HPDE6-E6E7 (cell line): ENCODE measurements around the gene HTR6.
A peak's percentile ranks its signal among the peaks of the same experiment; 100 is the strongest.
"Not testable (repeated sequence)": the region's sequence is repeated elsewhere in the genome, so short reads cannot be mapped to it uniquely, and the experiment has no call there.

ENCODE experiments used
- DNase-seq: peaks from one replicate; pipeline ENCODE4 v3.0.0; 2011; ENCODE audit warnings: missing footprints; ENCODE audit errors: extremely low spot score

The HTR6 gene

GRCh38 chr1:19664453-19665185 lies at the start of gene HTR6:
Gene HTR6 (plus strand): TSS chr1:19664875. CDS start chr1:19665754, 879 bp downstream.
- no peak for DNase-seq

DNA sequence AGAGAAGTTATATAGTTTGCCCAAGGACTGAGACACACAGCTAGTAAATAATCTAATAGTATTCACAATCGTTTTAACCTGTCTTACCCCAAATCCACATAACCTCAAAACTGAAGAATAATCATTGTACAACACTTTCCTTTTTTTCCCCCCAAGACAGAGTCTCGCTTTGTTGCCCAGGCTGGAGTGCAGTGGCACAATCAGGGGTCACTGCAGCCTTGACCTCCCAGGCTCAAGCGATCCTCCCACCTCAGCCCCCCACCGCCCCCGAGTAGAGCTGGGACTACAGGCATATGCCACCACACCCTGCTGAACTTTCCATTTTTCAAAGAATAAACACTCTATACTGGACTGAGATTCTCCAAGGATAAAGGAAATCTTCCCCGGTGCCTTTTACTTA lies 49.2 kb upstream of the HTR6 start:
- no peak for DNase-seq

DNA sequence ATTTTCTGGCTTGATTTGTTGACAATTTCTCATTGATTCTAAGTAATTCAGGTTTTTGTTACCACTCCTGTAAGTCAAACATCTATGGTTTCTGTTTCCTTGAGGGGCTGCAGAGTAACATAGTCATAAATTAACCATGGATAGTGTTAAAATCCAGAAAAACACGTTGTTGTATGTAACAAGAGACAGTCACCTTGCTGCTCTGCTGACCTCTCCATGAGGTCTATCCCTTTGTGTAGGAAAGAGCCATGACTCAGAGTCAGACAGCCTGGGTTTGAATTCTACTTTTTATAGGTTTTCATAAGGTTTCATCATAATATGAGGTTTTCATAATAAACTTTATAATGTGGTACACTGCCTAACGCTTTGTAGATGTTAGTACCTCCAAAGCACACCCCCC lies 48.2 kb upstream of the HTR6 start:
- peak; percentile 21 for DNase-seq

- DNase-seq = no peak
Measured at GRCh38 chr1:19617376-19617775, 47.3 kb upstream of the HTR6 start.

- DNase-seq = no peak
Measured at GRCh38 chr1:19618428-19618827, 46.2 kb upstream of the HTR6 start.

DNA sequence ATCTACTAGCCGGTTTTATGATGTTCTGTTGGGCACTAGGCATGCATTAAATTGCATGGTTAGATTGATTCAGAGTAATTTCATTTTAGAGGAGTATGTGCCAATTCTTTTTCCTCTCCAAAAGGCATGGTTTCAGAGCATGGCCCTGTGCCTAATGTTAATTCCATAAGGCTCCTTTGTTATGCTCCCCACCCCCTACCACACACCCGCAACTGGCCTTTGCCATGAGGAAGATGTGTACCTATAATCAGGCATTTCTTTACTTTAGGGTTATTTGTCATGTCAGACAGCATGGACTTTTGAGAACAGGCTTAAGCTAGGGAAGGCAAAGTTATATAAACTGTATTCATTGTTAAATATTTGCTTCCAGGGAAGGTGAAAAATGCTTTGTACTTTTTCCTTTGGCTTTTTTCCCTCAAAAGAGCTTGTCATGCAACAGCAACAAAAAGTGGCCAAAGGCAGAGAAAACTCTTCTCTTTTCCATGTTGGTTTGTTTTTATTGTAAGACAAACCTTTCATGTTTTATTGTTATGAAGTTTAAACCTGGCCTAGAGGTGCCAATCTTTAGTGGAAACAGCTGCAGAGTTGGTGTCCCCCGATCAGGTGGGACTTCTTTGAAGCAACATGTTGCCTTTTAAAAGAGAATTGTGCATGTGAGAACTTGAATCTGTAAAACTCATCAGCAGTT lies 44.8 kb upstream of the HTR6 start:
- no peak for DNase-seq

- no peak for DNase-seq
Measured at GRCh38 chr1:19620786-19621185, 43.9 kb upstream of the HTR6 start.

GRCh38 chr1:19621274-19621950 lies 43.3 kb upstream of the HTR6 start:
- DNase-seq = no peak

- no peak for DNase-seq
Measured at GRCh38 chr1:19622204-19622603, 42.5 kb upstream of the HTR6 start.

GRCh38 chr1:19623523-19623922 lies 41.2 kb upstream of the HTR6 start:
- no peak for DNase-seq

DNA sequence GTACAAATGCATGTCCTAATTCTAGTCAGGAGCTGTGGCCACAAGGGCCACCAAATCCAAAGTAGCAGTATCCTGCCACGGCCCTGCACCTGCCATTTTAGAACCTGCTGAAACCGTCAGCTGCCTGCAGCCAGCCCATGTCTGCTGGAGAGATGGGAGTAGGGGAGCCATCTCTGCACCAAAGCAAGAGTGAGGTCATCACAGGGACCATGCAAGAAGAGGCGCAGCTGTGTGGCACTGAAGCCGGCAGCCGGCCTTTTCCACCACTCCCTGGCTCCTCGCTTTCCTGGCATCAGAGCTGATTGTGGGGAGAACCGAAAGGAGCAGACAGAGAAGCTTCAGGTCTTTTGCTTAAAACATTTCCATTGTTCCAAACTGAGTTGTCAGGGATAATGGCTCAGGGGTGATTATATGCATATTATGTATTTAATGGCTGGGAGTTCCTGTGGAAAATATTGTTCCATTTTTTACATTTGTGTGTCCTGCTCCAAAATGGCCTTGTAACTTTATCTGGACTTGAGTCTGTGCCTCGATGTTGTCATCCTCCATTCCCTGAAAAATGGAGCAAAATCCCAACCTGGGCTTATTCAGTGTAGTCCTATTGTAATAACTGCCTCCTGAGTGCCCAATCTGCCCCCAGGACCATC lies 39.3 kb upstream of the HTR6 start:
- DNase-seq = no peak

- no peak for DNase-seq
Measured at GRCh38 chr1:19628879-19629278, 35.8 kb upstream of the HTR6 start.

GRCh38 chr1:19629357-19629756 lies 35.3 kb upstream of the HTR6 start:
- no peak for DNase-seq

DNA sequence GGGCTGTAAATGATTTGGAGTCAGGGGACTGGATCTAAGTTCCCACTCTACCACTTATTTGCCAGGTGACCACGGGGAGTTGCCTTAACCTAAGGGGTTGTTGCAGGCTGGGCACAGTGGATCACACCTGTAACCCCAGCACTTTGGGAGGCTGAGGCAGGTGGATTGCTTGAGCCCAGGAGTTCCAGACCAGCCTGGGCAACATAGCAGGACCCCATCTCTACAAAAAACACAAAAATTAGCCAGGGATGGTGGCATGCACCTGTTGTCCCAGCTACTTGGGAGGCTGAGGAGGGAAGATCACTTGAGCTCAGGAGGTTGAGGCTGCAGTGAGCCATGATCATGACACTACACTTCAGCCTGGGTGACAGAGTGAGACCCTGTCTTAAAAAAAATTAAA lies 34.5 kb upstream of the HTR6 start:
- DNase-seq = not testable (repeated sequence)

DNA sequence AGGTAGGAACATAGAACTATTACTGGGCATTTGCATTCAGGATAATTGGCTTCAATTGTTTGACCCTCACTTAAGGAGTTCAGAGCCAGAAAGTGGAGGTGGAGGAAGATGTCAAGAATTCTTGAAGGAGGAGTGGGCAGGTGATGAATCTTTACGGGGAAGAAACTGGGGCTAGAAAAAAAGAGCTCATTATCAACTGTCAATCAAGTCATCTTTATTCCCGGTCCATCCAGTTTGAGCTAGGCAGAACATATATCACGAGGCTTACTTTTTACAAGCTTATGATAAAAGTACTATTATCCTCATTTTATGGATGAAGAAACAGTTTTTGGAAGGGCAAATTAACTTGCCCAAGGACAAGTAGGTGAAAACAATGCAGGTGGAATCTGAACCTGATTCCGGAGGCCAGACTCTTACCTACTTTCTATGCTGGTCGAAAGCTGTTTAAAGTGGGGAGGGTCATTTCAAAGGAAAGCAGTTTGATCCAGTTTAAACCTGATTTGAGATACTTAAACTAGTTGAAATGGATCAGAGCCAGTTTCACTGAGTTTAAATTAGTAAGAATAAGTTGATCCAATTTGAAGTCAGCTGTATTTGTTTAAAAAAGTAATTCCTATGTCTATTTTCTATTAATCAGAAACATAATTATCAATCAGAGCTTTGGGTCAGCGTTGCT lies 33.8 kb upstream of the HTR6 start:
- DNase-seq = no peak

DNA sequence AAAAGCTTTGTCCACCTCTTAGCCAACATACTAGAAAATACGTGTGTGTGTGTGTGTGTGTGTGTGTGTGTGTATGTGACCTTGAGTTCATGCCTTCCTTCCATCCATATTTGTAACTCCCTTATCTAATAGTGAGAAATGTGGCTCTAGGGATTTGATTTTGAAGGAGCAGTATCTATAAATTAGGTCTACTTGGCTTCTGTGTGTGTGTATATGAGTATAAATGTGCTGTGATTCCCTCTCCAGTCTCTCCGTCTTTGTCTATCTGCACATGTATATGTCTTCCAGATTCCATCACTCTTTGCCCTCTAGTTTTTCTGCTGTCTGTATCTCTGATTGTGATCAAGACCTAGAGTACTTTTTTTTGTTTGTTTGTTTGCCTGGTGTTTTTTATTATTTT lies 32.5 kb upstream of the HTR6 start:
- DNase-seq = no peak

DNA sequence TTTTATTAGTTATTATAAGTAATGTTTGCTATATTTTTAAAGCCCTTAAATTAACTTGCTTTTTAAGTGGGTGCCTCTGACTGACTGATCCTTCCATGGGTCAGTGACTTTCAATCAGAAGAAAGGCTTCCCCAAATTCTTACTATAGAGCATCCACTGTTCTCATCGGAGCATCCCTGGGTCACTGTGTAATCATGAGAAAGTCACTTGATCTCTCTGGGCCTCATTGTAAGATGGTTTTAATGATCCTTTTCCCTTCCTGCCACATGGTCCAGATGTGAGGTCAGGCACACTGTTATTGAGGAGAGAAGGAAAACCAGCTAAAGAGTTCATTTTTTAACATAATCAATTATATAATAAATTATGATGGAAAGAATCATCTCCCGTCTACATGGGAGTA lies 31.6 kb upstream of the HTR6 start:
- DNase-seq = no peak

GRCh38 chr1:19635064-19635463 lies 29.6 kb upstream of the HTR6 start:
- DNase-seq = not testable (repeated sequence)

- no peak for DNase-seq
Measured at GRCh38 chr1:19635646-19636045, 29.0 kb upstream of the HTR6 start.

GRCh38 chr1:19636065-19636464 lies 28.6 kb upstream of the HTR6 start:
- no peak for DNase-seq

- DNase-seq = not testable (repeated sequence)
Measured at GRCh38 chr1:19636749-19637148, 27.9 kb upstream of the HTR6 start.

DNA sequence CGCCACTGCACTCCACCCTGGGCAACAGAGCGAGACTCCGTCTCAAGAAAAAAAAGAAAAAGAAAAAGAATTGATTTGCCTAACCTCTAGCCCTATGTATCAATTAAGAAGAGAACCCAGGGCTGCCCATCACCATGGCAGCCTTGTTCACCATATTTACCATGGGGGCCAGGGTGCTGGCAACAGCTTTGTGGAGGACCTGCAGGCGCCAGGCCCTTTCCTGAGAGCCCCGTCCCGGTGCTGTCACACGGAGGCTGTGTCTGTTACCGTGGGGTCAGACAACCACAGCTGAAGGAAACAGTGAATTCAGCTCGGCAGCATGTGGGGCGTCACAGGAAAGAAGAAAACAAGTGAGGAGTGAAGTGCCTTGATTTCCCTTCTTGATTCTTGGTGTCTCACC lies 27.1 kb upstream of the HTR6 start:
- no peak for DNase-seq
